GM12892 (cell line): ENCODE measurements around the gene PDE1C.

ENCODE experiments used
- POLR2A ChIP-seq: IDR thresholded peaks from 2 replicates; pipeline ENCODE4 v1.6.1; 2011; ENCODE audit warnings: low read depth, low read length, control low read depth
- POLR2AphosphoS5 ChIP-seq: IDR thresholded peaks from 2 replicates; pipeline ENCODE4 v1.6.1; 2011; ENCODE audit warnings: low read depth, low read length, control low read depth

DNA sequence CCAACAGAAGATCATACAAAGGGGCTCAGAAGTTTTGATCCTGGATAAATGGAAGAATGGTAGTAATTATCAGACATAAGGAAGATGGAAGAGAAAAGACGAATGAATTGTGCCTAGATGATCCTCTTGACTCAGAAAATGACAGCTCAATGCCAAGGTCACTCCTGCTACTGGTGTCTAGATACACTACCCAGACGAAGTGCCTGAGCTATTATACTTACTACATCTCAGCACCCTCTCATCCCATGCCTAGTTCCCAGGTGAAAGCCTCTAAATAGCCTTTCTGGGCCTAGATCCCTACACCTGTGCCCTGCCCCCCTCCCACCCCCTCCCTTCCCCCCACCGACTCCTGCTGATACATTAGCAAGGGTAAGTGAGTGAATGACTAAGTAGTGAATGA, 25.5 kb downstream of the PDE1C start:
- TF ChIP-seq POLR2A (no peak), POLR2AphosphoS5 (no peak)
